Lower leg skin (tissue), 3 donors: ENCODE measurements around the gene CD59.

Experiments
- CTCF ChIP-seq, 3 donors: fragments of 450-650 bp; IDR thresholded peaks; one replicate each; pipeline ENCODE4 v1.5.1; 2016; ENCODE audit warnings: antibody characterized with exemption in 3 of 3, mild to moderate bottlenecking in 3 of 3, moderate library complexity in 2 of 3
- POLR2A ChIP-seq, 2 donors: fragments of 450-650 bp; IDR thresholded peaks; one replicate each; pipeline ENCODE4 v1.6.1; 2016 to 2017; ENCODE audit warnings: antibody characterized with exemption in 2 of 2, mild to moderate bottlenecking in 1 of 2, moderate library complexity in 1 of 2

GRCh38 chr11:33713151-33713855 lies 22.9 kb downstream of the CD59 start:
- TF ChIP-seq CTCF (IDR thresholded peaks at IDR 0.05), result no peak
- no peak for TF ChIP-seq POLR2A (IDR thresholded peaks at IDR 0.05)
